CD4-positive, alpha-beta T cell treated with Interferon alpha-2 for 1 hour (primary cell): Measurements from ENCODE around the gene CFAP43.
A peak's percentile ranks its signal among the peaks of the same experiment; 100 is the strongest.
"Not testable (repeated sequence)": the region's sequence is repeated elsewhere in the genome, so short reads cannot be mapped to it uniquely, and the experiment has no call there.

Source experiments
- DNase-seq, 2 donors: peaks; one replicate each; pipeline ENCODE4 v3.0.0-alpha.2; 2020 to 2022

The CFAP43 gene

DNA sequence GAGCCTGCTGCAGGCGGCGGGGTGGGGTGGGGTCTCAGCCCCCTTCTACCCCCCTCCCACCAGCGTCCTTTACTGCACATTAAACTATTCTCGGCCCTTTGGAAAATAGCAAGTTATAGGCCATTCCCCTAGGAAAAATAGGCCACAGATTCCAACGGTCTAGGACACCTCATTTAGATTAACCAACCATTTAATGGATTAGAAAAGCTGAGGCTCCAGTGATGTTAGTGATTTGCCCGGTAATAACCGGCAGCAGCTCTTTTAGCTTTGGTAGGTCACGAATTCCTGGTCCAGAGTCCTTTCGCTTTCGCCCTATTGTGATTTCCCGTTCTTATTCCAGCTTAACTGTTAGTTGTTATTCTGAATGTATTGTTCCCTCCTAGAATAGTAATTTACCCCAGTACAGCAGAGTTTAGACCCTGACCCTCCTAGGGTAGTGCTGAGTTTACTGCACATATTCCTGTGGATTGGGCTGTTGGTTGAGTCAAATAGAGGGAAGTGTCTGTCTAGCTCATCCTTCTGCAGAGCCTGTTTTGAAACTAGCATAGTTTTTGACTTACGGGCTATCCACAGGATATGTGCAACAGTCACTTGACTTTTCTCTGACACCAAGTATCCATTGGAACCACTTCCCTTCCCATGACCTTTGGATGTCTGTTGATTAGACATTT is 23.3 kb upstream of the CFAP43 start:
- peak in 1 of 2 donors; percentile 28 for DNase-seq

DNA sequence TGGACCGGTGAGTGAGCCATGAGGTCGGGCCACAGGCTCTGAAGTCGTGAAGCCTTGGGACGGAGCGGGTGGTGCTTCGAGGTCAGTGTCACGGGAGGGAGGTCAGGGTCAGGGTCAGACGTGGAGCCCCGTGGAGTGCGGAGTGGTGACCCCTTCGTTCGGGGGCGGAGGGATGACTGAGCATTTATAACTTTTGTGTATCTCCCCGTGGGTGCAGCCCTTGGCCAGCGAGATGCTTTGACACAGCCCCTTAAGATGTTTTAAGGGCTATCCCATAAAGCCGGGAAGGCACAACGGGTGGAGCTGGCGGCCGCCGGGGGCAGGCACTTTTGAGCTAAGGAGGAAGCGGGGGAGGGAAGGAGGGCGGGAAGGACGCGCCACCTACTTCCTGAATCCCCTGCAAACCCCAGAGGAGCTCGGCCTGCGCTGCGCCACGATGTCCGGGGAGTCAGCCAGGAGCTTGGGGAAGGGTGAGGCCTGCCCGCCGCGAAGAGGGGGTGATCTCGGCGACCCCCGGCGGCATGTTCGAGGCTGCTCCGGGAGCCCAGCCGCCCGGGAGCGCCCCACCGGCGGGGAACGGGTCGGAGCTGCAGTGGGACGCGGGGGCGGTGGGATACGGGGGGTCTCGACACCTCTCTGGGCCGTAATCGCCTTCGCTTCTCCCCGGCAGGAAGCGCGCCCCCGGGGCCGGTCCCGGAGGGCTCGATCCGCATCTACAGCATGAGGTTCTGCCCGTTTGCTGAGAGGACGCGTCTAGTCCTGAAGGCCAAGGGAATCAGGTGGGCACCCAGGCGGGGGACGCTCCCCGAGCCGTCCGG is 22.5 kb upstream of the CFAP43 start, which contains the start of gene GSTO1:
Gene GSTO1, plus strand, starts transcription at position 400 of the 818 bp plus-strand sequence. Its CDS starts 37 bp downstream, at position 437.
- DNase-seq: peak; percentile 52 to 61

DNA sequence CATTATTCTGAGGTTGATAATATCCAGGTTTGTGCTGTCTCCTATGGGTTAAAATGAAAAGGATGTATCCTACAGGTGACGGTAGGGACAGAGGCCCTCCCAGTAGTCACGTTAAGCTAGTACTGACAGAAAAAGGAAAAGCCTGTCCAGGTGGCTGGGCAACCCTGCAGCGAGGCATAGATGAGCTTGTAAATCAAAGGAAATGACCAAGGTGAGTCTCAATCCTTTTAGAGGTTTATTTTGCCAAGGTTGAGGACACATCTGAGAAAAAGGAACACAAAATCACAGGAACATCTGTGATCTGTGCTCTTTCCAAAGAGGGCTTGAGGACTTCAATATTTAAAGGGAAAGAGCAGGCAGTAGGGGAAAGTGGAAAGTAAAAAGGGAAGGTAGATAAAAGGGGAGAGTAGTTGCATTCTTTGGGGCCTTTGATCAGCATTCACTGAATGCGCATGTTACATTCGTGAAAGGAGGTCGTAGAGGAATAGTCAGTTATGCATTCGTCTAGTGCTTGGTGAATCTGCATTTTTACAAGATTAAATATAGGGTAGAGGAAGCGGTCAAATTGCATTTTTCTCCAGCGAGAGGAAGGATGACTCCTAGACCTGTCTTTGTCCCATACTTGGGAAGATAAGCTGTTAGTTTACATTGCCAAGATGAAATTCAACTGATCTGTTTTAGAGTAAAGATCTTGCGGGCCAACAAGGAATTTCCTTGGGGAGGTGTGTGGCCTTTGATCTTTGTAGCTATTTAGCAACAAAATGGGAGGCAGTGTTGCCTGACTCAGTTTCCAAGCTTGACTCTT is 21.6 kb upstream of the CFAP43 start:
- no peak for DNase-seq

DNA sequence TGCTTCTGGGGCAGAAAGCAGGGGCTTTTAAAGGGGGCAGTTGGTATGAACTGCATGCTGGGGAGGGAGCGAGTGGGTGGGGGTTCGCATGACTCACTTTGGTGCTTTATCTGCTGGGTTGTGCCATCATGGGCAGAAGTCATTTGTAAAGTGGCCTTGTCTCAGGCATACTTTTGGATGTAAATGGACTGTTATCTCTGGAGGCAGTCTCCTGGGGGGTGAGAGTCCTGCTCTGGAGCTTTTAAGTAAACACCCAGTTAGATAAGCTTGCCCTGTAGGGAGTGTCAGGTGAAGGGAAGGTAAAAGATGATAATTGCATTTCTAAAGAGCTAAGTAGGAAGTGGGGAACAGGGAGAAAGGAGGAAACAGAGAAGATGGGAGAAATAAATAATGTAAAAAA is 20.9 kb upstream of the CFAP43 start:
- no peak for DNase-seq

DNA sequence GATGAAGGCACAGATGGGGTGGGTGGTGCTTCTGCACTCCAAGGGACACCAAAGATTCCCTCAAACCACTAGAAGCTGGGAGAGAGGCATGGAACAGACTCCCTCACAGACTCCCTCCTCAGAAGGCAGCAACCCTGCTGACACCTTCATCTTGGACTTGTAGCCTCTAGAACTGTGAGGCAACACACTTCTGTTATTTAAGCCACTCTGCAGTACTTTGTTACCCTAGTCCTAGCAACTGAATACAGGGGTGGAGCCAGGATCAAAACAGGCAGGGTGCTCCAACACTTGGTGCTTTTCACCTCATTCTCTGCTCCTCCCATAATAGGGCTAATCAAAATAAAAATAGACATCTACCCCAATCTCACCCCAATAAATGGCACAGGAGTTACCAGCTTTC is 20.2 kb upstream of the CFAP43 start:
- DNase-seq: no peak

DNA sequence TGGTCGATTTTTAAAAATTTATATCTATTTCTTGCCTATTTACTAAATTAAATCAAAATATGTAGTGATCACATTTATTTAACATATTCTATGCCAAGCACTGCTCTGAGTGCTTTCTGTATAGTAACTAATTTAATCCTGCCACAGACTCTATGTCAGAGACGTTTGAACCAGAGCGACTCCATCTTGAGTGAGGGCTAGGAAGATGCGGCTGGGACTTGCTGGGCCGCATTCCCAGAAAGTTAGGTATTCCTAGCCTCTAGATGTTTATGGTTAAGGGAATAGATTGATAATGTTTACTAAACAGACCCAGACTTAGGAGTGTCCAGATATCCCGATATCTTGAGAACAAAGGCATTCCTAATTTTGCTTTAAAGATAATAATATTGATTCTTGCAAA is 19.3 kb upstream of the CFAP43 start:
- no peak for DNase-seq

DNA sequence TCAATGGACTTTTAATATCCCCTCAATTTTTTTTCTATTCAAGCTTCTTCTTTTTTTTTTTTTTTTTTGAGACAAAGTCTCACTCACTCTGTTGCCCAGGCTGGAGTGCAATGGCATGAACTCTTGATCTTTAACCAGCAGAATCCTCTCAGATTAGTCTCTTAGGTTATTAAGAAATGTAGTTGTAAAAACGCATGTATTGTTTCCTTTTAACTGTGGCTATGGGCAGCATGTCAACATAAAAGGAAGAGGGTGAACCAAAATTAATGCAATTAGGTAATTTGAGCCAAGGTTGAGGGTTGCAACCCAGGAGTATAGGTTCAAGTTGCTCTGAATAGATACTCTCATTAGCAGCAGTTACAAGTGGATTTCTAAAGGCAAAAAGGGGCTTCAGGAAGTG is 18.2 kb upstream of the CFAP43 start:
- no peak for DNase-seq

DNA sequence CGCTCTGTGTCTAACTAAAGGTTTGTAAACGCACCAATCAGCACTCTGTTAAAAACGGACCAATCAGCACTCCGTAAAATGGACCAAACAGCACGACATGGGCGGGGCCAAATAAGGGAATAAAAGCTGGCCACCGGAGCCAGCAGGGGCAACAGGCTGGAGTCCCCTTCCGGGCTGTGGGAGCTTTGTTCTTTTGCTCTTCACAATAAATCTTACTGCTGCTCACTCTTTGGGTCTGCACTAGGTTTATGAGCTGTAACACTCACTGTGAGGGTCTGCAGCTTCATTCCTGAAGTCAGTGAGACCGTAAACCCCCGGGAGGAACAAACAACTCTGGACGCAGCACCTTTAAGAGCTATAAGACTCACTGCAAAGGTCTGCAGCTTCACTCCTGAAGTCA is 16.8 kb upstream of the CFAP43 start:
- not testable (repeated sequence) for DNase-seq

DNA sequence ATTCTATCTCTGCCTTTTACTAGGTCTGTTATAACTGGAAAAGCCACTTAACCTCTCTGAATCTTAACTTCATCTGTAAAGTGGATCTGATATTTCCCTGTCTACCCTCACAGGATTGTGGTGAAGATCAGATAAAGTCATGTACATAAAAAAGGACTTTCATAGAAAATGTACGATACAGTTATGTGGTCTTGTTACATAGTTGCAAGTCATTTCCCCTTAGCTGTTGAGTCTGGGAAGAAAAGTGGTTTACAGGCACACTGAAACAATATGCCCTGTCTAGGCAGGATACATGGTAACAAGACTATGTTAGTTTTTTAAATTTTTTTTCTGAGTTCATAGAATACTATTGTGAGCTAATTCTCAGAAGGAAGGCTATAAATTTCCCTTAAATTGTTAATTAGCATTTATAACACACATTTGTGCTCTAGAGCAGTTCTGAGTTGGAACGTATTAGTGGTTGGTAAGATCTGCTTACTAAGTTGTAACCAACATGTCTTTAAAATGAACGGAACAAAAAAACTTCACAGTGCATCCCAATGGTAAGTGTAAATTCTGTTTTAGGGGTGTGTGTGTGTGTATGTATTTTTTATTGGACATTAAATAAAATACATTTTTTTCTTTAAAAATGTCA is 15.5 kb upstream of the CFAP43 start:
- DNase-seq: no peak

DNA sequence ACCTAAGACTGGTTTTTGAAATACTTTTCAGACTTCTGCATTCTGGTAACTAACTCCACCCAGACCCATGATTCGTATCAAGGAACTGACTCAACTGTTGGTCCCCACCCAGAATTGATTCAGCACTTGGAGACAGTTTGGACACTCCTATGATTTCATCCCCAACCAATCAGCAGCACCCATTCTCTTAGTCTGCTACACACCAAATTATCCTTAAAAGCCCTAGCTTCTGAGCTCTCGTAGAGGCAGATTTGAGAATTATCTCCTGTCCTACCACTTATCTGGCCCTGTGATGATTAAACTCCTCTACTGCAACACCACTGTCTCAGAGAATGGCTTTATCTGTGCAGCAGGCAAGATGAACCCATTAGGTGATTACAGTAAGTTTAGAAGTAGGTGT is 14.8 kb upstream of the CFAP43 start:
- peak; percentile 26 to 70 for DNase-seq

DNA sequence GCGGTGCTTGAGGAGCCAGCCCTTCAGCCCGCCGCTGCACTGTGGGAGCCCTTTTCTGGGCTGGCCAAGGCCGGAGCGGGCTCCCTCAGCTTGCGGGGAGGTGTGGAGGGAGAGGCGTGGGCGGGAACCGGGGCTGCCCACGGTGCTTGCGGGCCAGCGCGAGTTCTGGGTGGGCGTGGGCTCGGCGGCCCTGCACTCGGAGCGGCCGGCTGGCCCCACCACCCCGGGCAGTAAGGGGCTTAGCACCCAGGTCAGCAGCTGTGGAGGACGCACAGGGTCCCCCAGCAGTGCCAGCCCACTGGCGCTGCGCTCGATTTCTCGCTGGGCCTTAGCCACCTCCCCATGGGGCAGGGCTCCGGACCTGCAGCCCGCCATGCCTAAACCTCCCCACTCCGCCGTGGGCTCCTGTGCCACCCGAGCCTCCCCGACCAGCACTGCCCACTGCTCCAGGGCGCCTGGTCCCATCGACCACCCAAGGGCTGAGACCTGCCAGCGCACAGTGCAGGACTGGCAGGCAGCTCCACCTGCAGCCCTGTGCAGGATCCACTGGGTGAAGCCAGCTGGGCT is 13.0 kb upstream of the CFAP43 start:
- no peak for DNase-seq

DNA sequence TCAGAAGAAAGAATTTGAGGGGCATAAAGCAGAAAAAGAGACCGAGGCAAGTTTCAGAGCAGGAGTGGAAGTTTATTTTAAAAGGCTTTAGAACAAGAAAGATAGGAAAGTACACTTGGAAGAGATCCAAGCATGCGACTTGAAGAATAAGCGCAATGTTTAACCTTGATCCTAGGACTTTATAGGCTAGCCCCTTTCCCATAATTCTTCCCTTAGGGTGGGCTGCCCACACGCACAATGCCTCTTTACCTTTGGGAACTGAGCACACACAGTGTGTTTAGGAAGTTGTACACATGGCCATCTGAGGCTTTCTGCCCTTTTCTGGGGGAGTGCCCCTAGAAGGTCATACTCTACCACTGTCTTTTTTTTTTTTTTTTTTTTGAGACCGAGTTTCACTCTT is 11.3 kb upstream of the CFAP43 start:
- no peak for DNase-seq

DNA sequence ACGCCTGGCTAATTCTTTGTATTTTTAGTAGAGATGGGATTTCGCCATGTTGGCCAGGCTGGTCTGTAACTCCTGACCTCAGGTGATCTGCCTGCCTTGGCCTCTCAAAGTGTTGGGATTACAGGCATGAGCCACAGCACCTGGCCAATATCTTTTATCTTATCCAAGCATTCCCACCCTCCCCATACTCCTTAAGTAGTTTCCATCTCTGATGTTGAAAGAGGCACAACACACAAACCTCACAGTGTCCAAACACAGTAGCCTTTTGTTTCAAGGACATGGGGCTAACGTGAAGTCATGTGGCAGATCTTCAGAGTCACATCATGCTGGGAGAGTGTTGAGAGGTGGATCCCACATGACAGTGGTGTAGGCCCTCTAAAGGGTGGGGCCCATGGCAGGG is 10.8 kb upstream of the CFAP43 start:
- DNase-seq: not testable (repeated sequence)

DNA sequence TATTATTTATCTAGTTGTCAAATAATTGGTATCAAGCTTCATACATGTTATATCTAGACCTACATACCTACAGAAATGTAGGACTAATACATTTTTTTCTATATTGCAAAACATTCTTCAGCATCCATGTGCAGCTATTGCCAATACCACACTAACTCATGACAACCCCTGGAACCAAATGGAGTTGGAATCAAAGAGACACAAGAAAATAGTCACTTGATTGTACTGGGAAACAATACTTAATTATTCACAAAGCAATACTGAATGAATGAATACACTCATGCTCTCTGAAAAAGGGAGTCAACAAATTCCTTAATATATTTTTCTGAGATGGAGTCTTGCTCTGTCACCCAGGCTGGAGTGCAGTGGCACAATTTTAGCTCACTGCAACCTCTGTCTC is 10.4 kb upstream of the CFAP43 start:
- no peak for DNase-seq

DNA sequence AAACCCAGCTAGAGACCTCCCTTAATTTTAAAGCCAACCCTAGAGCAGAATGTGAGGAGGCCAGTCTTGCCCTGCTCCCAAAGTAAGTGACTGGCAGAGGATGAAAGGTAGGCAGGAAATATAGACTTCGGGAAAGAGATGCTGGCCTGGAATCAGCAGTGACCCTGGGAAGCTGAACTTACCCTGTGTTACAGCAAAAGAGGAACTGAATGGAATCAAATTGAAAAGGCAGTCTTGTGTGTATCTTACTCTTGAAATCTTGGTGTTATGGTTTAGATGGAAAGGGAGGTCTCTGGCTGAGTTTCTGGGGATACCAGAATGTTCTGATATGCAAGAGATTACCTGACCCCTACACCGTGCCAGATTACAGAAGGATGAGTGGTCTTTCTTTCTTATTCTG is 7.9 kb upstream of the CFAP43 start:
- no peak for DNase-seq

DNA sequence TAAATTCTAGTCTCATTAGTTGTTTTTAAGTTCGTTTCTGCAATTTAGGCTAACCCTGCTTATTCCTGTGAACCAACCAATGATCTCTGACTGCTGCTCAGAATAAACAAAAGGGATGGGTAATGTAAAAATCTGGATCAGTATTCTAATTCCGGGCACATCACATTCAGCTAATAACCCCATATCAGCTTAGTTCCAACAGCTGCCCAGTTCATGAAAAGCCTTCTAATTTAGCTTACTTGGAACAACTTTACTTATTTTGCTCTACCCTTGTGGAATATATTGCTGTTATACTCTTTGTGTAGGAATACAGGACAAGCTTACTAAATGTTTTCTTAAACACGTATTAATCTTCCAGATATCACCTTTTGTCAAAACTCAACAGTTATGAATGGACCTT is 3.6 kb upstream of the CFAP43 start:
- no peak for DNase-seq

DNA sequence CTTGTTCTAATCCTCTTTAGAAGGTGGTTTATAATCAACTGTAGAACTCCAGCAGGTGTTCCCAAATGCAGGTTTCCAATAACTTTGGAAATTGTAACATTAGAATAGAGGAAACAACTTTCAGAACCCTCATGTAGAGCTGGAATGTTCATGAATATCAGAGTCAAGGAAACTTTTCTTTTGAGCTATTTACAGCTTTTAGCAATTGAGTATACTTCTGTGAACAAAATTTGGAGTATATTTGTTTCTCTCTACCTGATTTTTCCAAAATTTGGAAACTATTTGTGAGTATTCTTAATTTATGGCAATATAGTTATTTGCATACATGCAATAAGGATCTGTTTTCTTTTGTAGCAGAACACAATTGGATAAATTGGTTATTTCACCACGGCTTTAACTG is 2.8 kb upstream of the CFAP43 start:
- no peak for DNase-seq

DNA sequence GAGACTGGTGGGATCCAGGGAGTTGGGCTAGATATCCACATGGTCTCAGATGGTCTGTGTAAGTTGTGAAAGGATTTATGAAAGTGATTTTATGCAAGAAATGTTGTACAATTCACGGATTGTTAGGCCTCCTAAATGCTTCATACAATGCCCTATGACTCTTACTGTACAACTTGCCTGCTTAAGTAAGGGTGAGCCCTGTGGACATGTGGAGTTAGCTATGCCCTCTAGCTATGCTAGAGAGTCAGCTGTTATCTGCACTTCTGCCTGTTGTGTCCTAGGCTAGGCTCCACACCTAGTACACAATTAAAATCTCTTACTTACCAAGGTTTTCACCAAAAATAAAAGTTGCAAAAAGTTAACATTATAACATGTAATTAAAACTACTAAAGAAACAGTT is 1.7 kb upstream of the CFAP43 start:
- DNase-seq: no peak

DNA sequence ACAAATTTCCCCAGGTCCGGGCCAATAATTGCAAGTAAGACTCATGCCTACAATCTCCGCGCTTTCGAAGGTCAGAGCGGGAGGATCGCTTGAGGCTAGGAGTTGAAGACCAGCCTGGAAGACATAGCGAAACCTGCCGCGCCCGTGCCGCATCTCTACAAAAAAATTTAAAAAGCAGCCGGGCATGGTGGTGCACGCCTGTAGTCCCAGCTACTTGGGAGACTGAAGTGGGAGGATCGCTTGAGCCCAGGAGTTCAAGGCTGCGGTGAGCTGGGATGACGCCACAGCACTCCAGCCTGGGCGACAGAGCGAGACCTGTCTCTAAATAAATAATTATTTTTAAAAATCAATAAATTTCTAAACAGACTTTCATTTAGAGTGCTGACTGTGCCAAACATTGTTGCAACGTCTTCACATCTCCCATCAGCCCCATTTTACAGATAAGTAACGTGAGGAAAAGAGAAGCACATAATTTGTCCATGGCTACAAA is 494 bp upstream of the CFAP43 start:
- DNase-seq: no peak

DNA sequence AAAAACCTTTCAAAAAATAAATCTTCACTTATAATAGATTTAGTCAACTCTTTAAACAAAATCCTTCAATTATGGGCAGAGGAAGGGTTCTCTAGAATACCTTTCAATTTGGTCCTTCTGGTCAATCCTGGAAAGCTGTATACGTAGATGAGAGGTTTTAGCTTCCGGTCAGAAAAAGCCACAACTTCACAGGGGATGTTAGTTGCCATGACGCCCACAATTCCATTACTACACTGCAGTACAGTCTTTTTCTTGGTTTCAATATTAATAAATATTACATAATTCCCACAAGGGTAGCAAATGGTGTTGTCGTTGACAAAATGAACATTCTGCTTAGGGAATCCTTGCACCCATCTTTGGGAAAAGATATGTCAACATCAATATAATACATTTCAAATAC is 1.7 kb downstream of the CFAP43 start:
- no peak for DNase-seq

DNA sequence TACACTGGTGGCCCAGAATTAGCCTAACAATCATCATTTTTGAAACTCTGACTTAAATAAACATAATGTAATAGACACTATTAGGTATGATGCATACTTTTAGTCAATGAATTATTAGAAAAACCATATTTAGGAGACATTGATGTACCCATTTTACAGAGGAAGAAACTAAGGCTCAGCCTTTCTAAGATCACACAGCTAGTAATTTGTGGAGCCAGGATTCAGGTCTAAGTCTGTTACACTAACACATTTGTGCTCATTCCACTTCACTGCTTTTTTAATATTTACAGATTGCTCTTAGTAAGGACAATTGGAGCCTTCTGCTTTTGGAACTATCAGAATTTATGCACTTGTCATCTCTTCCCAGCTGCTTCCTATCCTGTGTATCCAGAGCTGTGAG is 8.9 kb downstream of the CFAP43 start:
- no peak for DNase-seq

DNA sequence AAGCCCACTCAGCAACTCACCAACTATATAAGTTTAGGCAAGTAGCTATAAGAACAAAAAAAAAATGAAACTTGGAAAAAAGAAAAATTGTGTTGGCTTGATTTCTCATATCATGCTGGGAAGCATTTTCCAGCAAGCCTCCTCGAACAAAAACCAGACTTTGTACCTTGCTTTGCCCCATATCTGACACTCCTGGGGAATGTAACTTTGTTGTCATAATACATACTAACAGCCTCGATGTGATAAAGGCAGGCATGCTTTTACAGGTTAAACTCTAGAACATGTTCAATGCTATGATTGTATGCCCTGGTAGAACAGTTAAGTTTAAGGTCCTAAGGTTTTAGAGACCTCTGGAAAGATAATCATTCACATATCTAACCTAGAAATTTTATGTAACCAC is 11.6 kb downstream of the CFAP43 start:
- DNase-seq: no peak

DNA sequence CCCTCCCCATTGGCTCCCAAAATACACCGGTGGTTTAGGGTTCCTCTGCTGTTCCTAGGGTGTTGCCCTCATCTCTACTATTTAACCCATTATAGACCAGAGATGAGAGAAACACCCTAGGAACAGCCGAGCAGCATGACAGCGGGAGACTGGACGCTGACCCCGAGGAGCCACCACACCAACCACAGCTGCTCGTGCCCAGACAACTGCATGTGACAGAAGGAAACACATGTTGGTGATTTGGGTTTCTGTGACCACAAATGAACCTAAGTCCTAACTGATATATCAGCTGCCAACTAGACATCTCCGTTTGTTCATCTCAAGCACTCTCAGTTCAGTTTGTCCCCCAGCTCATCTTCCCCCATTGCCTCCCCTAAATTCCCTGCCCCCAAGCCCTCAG is 13.4 kb downstream of the CFAP43 start:
- DNase-seq: no peak
